Left renal pelvis (tissue), 4 donors: ENCODE measurements around the gene IQCB1. TPM values are rescaled to one million over a fixed set of nuclear protein-coding genes. Genes with fewer than 3 reads are reported as not detected.
"Not testable (repeated sequence)": the region's sequence is repeated elsewhere in the genome, so short reads cannot be mapped to it uniquely, and the experiment has no call there.

Experiments
- DNase-seq, 4 donors: peaks; one replicate each; pipeline ENCODE4 v3.0.0-alpha.2; 2013; ENCODE audit warnings: low read depth in 4 of 4, low spot score in 3 of 4
- polyA plus RNA-seq, 4 donors: library from polyadenylated mRNA; unstranded; fragments of 120-200 nt; gene quantifications; one replicate each; pipeline ENCODE4 v1.2.1, GENCODE V29; 2013; ENCODE audit not compliant: insufficient read length in 4 of 4

IQCB1 gene, protein sequence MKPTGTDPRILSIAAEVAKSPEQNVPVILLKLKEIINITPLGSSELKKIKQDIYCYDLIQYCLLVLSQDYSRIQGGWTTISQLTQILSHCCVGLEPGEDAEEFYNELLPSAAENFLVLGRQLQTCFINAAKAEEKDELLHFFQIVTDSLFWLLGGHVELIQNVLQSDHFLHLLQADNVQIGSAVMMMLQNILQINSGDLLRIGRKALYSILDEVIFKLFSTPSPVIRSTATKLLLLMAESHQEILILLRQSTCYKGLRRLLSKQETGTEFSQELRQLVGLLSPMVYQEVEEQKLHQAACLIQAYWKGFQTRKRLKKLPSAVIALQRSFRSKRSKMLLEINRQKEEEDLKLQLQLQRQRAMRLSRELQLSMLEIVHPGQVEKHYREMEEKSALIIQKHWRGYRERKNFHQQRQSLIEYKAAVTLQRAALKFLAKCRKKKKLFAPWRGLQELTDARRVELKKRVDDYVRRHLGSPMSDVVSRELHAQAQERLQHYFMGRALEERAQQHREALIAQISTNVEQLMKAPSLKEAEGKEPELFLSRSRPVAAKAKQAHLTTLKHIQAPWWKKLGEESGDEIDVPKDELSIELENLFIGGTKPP
- 10 to 100 TPM; 34.6 to 38.5 (median 36.6) TPM for polyA plus RNA-seq

DNA sequence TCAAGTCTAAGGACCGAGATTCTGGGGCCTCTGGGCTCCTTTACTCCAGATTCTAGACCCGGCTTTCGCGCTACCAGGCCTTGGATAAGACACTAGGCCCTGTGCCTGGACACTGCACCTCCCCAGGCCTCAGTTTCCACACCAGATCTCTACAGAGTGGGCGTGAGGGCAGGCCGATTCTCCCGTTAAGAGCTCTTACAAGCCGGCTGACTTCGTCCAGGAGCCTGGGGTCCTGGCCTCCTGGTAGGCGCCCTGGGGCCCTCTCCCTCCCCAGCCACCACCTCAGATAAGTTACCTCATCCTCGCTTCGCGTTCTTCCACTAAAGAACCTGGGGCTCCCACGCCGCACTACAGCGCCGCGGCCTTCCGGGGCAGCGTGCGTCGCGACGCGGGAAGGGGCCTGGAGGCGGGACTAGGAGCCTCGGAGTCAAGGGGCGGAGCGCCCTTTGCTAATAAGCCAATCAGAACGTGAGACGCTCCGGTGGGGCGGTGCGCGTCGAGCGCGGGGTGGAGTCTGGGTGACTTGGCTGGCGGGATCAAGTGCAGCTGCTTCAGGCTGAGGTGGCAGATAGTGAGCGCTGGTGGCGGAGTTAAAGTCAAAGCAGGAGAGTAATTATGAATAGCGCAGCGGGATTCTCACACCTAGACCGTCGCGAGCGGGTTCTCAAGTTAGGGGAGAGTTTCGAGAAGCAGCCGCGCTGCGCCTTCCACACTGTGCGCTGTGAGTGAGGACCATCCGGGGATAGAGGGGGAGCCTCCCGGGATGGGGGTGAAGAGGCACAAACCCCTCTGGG, at the start of gene IQCB1, which contains the start of gene EAF2:
TSS of gene IQCB1 (minus strand) at position 390 of the 794 bp plus-strand sequence. CDS start 6,100 bp downstream, outside the sequence.
TSS of gene EAF2 (plus strand) at position 539 of the 794 bp plus-strand sequence. CDS start at position 616, 77 bp downstream.
- peak; percentile 88 to 94 (median 92) for DNase-seq

DNA sequence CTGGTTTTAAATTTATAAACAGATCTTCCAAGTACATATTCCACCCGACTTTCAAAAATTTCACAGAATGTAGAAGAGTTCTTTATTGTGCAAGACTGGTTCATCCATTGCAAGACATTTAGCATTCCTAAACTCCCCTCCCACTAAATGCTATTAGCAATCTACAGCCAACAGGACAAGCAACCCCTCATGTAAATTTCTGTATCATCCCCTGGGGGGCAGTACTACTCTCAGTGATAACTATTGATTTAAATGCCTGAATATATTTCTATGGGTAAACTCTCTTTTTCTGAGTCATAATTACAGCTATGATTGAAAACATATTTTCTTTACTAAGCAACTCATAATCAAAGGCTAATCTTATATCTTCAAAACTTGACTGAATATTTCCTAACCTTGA, 48.6 kb upstream of the IQCB1 start:
- no peak for DNase-seq

DNA sequence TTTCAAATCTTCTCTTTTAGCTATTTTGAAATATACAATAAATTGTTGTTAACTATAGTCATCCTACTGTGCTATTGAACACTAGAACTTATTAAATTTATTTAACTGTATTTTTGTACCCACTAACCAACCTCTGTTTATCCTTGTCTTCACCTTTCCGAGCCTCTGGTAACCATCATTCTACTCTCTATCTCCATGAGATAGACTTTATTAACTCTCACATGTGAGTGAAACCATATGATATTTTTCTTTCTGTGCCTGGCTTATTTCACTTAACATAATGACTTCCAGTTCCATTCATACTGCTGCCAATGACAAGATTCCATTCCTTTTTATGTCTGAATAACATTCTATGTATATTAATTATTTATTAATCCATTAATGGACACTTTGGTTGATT, 43.6 kb upstream of the IQCB1 start:
- DNase-seq: no peak

DNA sequence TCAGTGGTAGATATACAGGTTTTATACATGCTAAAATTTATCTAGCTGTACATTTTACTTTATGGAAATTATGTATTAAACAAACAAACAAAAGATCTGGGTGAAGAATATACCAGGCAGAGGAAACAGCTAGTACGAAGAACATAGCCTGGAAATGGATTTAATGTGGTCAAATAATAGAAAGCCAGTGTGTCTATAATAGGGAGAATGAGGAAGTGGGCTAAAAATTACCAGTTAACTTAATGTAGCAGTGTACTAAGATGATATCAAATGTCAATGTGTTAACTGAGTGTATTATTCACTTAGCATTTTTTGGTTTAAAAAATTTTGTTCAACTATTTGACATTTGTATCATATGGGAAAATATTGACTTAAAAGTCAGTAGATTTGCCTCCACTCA, 36.6 kb upstream of the IQCB1 start:
- DNase-seq: no peak

DNA sequence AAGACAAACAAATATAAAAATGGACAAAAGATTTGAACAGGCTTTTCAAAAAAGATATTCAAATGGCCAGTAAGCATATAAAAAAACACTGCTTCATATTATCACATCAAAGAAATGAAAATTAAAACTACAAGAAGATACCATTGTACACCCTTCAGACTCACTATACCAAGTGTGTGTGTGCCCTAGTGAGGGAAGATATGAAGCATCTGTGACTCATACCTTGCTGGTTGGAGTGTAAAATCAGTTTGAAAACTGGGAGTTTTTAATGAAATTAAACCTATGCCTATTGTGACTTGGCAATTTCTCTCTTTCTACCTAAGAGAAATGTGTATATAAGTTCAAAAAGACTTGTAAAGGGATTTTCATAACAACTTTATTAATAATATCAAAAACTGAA, 35.9 kb upstream of the IQCB1 start:
- no peak for DNase-seq

DNA sequence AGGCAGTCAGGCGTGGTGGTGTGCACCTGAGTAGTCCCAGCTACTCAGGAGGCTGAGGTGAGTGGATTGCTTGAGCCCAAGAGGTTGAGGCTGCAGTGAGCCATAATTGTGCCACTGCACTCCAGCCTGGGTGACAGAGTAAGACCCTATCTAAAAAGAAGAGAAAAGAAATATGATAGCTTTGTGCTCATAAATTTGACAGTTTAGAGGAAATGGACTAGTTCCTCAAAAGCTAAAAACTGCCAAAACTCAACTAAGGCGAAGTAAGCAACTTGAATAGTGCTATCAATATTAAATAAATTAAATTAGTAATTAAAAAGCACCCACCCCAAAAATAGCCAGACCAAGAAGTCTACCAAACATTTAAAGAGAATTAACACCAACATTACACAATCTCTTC, 34.9 kb upstream of the IQCB1 start:
- no peak for DNase-seq

DNA sequence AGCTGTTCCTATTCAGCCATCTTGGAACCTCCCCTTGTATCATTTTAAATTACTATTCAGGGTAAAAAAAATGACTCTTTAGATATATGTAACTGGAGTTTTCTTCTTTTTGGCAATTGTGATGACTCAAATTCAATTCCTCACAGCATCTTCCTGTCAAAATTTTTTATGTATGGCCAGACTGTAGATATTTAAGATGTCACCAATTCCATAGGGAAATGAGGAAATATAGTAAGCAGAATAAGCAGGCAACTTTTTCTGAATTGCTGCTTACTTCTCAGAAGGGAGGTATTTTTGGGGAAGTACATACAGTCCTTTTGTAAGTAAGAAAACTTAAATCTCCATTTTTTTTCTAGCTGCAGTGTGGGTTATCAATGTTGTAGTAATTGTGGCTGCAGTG, 28.9 kb upstream of the IQCB1 start:
- DNase-seq: no peak

DNA sequence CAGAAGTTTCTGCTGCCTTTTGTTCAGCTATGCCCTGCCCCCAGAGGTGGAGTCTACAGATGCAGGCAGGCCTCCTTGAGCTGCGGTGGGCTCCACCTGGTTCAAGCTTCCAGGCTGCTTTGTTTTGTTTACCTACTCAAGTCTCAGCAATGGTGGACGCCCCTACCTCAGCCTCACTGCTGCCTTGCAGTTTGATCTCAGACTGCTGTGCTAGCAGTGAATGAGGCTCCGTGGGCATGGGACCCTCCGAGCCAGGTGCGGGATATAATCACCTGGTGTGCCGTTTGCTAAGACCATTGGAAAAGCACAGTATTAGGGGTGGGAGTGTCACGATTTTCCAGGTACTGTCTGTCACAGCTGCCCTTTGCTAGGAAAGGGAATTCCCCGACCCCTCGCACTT, 28.4 kb upstream of the IQCB1 start:
- not testable (repeated sequence) for DNase-seq

DNA sequence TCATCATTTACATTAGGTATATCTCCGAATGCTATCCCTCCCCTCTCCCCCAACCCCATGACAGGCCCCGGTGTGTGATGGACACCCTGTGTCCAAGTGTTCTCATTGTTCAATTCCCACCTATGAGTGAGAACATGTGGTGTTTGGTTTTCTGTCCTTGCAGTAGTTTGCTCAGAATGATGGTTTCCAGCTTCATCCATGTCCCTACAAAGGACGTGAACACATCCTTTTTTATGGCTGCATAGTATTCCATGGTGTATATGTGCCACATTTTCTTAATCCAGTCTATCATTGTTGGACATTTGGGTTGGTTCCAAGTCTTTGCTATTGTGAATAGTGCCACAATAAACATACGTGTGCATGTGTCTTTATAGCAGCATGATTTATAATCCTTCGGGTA, 22.9 kb upstream of the IQCB1 start:
- DNase-seq: not testable (repeated sequence)

DNA sequence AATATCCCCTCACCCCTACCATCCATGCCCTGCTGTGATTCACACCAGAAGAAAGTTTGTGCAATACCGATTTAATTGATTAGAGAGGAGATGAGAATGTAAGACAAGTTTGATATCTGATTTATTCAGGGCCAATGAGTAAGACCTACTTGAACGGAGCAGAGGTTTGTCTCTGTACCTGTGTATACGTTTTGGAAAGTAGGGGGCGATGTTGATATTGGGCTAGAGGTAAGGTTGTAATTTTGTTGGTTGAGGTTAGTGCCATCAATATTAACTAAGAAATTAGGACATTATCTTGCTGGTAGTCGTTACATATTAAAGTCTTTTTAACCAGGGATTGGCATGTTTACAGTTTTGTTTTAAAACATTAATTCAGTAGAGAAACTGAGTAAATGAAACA, 20.7 kb upstream of the IQCB1 start:
- DNase-seq: peak in 1 of 4 donors; percentile 3

DNA sequence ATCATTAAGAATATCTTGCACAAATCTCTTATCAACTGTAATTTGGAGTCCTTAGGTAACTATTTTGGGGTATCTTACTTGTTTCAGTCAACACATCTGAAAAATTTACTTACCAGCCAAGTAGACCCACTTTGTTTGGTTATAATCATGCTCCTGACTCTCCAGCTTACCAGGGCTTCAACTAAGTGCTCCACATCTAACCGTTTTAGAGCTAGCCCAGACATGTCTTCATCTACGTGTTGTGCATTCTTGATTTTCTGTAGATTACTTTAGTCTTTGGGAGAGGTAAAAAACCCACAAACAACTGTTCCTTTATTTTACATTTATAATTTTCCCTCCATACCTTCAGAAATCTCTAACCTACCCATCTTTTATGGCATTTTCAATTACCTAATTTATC, 17.4 kb upstream of the IQCB1 start:
- DNase-seq: no peak

DNA sequence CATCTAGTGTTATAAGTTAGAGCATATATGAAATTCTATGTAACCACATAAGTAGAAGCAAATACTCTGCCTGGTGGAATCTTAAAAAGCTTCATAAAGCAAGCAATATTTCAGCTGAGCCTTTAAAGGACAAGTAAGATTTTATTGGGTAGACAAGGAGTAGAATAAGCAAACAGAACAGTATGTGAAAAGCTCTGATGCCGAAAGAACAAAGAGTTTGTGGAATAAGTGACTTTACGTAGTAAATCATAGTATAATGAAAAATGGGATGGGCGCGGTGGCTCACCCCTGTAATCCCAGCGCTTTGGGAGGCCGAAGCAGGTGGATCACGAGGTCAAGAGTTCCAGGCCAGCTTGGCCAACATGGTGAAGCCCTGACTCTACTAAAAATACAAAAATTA, 10.0 kb upstream of the IQCB1 start:
- no peak for DNase-seq

DNA sequence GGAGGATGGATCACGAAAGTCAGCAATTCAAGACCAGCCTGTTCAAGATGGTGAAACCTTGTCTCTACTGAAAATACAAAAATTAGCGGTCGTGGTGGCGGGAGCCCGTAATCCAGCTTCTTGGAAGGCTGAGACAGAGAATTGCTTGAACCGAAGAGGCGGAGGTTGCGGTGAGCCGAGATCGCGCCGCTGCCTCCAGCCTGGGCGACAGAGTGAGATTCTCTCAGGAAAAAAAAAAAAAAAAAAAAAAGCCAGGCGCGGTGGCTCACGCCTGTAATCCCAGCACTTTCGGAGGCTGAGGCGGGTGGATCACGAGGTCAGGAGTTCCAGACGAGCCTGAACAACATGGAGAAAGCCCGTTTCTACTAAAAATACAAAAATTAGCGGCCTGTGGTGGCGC, 5.1 kb upstream of the IQCB1 start:
- DNase-seq: no peak

DNA sequence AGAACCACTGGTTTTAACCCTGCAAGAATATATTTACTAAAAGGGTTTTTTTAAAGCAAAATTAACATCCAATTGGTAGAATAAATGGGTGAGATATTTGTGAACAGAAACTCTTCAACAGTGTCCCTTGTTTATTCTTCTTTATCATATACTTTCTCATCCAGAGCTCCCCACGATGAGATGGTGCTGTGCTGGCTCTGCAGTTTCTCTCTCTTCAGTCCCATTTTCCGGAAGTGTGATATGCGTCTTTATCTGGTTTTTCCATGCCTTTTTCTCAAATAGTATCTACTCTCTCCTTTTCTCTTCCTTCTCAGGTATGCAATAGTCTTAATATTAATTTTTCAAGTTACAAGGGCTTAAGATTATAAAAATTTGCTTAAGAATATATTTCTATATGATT, 1.6 kb upstream of the IQCB1 start:
- DNase-seq: no peak

DNA sequence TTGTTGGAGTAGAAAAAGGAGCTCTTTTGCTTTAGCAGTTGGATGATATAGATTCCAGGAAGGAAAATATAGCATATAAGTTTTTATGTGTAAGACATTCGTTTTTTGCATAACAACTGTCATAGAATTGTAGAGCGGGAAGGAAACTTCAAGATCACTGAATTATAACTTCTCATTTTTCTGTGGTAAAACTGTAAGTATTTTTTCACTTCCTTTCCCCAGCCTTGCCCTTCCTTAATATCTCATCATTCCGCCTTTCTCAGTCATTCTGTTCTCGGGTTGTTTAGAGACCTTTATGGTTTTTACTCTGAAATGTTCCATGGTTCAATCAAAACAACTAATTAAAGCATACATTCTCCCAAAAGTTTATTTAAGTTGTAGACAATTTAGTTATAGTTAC, 1.2 kb upstream of the IQCB1 start:
- DNase-seq: no peak

DNA sequence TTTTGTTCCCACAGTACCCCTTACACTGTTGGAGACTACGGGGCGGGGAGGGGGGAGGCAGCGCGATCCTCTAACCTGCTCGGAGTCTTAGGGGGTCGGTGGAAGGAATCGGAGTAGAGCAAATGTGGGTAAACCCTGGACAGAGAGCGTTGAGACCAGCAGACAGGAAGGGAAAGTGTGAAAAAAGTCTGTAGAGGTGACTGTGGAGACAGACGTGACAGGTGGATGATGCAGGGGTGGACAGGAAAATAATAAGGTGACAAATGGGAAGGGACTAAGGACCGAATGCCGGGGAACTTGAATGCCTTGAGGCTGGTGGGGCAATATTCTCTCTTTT, 573 bp upstream of the IQCB1 start:
- peak in 1 of 4 donors; percentile 14 for DNase-seq

DNA sequence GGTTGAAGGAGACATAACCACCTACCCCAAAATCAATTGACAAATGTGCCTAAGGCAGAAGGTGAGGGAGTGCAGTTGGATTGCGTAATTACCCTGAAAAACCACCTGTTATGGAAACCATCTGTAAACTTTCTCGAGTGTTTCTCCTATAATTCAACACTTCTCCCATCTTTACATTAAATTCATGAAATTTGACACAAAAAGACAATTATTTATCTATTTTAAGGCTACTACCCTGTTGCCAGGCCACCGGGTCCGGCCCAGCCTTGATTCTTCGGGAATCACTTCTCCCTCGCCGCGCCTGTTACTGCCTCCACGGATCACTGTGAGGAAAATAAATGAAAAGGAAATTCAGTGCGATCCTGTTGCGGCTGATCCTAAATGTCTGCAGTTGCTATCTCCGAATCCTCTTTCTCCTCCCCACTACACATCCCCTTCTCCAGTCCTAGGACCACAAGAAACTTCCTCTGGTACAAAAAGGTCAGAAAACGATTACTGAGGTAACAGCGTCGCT, 646 bp downstream of the IQCB1 start:
- peak in 2 of 4 donors; percentile 10 to 11 for DNase-seq

DNA sequence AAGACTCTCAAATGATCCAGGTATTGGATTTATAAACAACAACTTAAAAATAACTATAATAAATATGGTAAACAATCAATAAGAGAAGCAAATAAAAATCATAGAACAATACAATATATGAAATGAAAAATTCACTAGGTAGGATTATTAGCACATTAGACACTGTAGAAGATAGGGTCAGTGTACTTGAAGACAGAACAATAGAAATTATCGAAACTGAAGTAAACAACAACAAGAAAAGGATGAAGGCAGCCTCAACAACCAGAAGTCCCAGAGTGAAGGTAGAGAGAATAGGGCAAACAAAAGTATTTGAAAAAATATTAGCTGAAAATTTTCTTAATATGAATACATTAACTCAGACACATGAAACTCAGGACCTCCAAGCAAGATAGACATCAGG, 11.9 kb downstream of the IQCB1 start:
- DNase-seq: no peak

DNA sequence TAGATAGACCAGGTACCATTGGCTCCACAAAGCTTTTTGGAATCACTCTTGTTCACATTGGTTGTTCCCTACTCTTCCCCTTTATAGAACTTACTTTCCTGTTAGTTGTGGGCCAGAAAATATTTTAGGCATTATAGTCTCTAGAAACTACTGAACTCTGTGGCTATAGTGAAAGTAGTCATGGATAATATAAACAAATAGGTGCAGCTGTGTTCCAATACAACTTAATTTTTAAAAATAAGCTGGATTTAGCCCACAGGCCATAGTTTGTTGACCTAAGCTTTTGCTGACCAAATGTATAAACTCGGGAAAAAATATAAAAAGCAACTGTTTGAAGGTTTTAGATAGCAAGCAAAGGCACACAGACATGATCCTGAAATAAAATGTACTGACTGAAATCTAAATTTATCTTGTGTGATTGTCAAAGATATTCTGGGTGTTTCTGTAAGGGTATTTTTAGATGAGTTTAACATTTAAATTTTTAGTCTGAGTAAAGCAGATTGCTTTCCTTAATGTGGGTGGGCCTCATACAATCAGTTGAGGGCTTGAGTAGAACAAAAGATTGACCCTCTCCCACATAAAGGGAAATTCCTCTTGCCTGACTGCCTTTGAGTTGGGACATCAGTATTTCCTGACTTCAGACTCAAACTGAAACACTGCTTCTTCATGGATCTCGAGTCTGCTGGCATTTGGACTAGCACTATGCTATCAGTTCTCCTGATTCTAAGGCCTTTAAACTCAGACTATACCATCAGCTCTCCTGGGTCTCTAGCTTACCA, 13.2 kb downstream of the IQCB1 start:
- no peak for DNase-seq

DNA sequence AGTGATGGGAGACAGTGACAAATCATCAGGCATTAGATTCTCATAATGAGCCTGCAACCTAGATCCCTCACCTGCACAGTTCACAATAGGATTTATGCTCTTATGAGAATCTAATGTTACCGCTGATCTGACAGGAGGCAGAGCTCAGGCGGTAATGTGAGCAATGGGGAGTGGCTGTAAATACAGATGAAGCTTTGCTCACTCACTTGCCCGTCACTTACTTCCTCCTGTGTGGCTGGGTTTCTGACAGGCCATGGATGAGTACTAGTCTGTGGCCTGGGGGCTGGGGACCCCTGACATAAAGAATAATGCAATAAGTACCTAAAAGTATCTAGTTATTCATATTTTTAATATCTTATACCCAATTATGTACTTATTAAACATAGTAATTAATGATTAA, 15.6 kb downstream of the IQCB1 start:
- no peak for DNase-seq
